ENCODE results near the gene LCAT. TPM values are rescaled to one million over a fixed set of nuclear protein-coding genes. Genes with fewer than 3 reads are reported as not detected.

The LCAT gene
- total and polyA plus RNA-seq, 9 of the 15 experiments (the other 6 are each of a cell fraction or from before 2014, with no cell fraction given), result 0.46 to 21.0 (median 5.0) TPM

DNA sequence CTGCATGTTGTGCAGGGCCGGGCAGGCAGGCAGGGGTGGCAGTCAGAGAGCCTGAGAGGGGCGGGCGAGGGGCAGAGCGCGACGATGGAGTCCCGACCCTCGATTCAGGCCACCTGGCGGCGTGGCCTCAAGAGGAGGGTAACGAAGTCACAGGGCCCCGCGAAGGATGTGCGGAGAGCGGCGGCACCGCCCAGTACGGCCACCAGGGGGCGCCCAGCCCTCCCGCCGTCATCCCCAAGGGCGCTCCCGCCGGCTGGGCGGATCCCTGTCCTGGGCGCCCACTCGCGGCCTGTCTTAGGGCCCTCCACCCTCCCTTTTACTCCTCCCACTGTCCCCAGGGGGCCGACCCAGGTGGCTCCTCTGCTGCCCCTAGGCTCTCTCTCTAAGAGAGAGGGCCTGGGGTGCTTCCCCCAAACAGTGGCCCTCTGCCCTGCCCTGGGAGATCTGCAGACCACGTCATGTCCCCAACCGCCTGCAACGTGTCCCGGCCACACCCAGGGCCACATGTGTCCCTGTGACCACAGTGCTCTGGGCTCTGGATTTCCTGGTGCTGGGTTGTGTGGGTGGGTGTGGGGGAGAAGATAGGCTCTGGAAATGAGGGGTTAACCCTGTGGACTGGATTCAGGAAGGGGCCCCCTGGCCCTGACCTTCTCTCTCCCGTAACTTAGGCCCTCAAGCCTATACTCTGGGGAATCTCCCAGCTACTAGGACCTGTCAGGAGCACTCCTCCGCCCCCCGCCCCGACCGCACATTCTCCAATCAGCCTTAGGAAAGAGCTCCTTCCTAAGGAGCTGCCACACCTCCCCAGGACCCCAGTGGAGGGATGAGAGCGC lies 49.5 kb upstream of the LCAT start (continued):
- TF ChIP-seq, protein P1, sequence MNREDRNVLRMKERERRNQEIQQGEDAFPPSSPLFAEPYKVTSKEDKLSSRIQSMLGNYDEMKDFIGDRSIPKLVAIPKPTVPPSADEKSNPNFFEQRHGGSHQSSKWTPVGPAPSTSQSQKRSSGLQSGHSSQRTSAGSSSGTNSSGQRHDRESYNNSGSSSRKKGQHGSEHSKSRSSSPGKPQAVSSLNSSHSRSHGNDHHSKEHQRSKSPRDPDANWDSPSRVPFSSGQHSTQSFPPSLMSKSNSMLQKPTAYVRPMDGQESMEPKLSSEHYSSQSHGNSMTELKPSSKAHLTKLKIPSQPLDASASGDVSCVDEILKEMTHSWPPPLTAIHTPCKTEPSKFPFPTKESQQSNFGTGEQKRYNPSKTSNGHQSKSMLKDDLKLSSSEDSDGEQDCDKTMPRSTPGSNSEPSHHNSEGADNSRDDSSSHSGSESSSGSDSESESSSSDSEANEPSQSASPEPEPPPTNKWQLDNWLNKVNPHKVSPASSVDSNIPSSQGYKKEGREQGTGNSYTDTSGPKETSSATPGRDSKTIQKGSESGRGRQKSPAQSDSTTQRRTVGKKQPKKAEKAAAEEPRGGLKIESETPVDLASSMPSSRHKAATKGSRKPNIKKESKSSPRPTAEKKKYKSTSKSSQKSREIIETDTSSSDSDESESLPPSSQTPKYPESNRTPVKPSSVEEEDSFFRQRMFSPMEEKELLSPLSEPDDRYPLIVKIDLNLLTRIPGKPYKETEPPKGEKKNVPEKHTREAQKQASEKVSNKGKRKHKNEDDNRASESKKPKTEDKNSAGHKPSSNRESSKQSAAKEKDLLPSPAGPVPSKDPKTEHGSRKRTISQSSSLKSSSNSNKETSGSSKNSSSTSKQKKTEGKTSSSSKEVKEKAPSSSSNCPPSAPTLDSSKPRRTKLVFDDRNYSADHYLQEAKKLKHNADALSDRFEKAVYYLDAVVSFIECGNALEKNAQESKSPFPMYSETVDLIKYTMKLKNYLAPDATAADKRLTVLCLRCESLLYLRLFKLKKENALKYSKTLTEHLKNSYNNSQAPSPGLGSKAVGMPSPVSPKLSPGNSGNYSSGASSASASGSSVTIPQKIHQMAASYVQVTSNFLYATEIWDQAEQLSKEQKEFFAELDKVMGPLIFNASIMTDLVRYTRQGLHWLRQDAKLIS (CRISPR knock-in tag; IDR thresholded peaks at IDR 0.05), result peak; percentile 63; the same call in 1 of the 2 replicates
- TF ChIP-seq ZNF408 (CRISPR knock-in tag; IDR thresholded peaks at IDR 0.05; ENCODE audit: low read depth) (no peak), ZNF764 (CRISPR knock-in tag; IDR thresholded peaks at IDR 0.05; ENCODE audit: low read depth) (no peak), SMC3 (conservative IDR thresholded peaks at IDR 0.05; ENCODE audit: insufficient read depth, low read depth, low read length) (peak; percentile 92), CBFA2T2 (conservative IDR thresholded peaks at IDR 0.05) (no peak), THRAP3 (IDR thresholded peaks at IDR 0.05; ENCODE audit: borderline replicate concordance) (no peak), ZNF165 (CRISPR knock-in tag; IDR thresholded peaks at IDR 0.05; ENCODE audit: borderline replicate concordance) (no peak), ZFP36 (IDR thresholded peaks at IDR 0.05; ENCODE audit: low read depth, low read length, partially characterized antibody) (no peak), ELF4 (CRISPR knock-in tag; IDR thresholded peaks at IDR 0.05) (peak; percentile 71; the same call in 1 of the 2 replicates)
- TF ChIP-seq, protein P2, sequence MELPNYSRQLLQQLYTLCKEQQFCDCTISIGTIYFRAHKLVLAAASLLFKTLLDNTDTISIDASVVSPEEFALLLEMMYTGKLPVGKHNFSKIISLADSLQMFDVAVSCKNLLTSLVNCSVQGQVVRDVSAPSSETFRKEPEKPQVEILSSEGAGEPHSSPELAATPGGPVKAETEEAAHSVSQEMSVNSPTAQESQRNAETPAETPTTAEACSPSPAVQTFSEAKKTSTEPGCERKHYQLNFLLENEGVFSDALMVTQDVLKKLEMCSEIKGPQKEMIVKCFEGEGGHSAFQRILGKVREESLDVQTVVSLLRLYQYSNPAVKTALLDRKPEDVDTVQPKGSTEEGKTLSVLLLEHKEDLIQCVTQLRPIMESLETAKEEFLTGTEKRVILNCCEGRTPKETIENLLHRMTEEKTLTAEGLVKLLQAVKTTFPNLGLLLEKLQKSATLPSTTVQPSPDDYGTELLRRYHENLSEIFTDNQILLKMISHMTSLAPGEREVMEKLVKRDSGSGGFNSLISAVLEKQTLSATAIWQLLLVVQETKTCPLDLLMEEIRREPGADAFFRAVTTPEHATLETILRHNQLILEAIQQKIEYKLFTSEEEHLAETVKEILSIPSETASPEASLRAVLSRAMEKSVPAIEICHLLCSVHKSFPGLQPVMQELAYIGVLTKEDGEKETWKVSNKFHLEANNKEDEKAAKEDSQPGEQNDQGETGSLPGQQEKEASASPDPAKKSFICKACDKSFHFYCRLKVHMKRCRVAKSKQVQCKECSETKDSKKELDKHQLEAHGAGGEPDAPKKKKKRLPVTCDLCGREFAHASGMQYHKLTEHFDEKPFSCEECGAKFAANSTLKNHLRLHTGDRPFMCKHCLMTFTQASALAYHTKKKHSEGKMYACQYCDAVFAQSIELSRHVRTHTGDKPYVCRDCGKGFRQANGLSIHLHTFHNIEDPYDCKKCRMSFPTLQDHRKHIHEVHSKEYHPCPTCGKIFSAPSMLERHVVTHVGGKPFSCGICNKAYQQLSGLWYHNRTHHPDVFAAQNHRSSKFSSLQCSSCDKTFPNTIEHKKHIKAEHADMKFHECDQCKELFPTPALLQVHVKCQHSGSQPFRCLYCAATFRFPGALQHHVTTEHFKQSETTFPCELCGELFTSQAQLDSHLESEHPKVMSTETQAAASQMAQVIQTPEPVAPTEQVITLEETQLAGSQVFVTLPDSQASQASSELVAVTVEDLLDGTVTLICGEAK (IDR thresholded peaks at IDR 0.05), result no peak
- TF ChIP-seq, protein P2 (CRISPR knock-in tag; IDR thresholded peaks at IDR 0.05), result no peak
- TF ChIP-seq, protein P3, sequence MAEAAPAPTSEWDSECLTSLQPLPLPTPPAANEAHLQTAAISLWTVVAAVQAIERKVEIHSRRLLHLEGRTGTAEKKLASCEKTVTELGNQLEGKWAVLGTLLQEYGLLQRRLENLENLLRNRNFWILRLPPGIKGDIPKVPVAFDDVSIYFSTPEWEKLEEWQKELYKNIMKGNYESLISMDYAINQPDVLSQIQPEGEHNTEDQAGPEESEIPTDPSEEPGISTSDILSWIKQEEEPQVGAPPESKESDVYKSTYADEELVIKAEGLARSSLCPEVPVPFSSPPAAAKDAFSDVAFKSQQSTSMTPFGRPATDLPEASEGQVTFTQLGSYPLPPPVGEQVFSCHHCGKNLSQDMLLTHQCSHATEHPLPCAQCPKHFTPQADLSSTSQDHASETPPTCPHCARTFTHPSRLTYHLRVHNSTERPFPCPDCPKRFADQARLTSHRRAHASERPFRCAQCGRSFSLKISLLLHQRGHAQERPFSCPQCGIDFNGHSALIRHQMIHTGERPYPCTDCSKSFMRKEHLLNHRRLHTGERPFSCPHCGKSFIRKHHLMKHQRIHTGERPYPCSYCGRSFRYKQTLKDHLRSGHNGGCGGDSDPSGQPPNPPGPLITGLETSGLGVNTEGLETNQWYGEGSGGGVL (CRISPR knock-in tag; IDR thresholded peaks at IDR 0.05), result no peak
